ENCODE measurements around the gene PRKG2. TPM values are rescaled to one million over a fixed set of nuclear protein-coding genes. Genes with fewer than 3 reads are reported as not detected.
A peak's percentile ranks its signal among the peaks of the same experiment; 100 is the strongest.
"Not testable (repeated sequence)": the region's sequence is repeated elsewhere in the genome, so short reads cannot be mapped to it uniquely, and the experiment has no call there.

Gene PRKG2, protein sequence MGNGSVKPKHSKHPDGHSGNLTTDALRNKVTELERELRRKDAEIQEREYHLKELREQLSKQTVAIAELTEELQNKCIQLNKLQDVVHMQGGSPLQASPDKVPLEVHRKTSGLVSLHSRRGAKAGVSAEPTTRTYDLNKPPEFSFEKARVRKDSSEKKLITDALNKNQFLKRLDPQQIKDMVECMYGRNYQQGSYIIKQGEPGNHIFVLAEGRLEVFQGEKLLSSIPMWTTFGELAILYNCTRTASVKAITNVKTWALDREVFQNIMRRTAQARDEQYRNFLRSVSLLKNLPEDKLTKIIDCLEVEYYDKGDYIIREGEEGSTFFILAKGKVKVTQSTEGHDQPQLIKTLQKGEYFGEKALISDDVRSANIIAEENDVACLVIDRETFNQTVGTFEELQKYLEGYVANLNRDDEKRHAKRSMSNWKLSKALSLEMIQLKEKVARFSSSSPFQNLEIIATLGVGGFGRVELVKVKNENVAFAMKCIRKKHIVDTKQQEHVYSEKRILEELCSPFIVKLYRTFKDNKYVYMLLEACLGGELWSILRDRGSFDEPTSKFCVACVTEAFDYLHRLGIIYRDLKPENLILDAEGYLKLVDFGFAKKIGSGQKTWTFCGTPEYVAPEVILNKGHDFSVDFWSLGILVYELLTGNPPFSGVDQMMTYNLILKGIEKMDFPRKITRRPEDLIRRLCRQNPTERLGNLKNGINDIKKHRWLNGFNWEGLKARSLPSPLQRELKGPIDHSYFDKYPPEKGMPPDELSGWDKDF
- 10 to 100 TPM in 1 of 2 donors, 1 to 10 TPM in 1; 7.5 to 16.6 TPM for total RNA-seq
- long read RNA-seq, full-length matches to known transcripts = 4 of 11 reads
- long read RNA-seq, partial matches to known transcripts = 3 of 11 reads
- long read RNA-seq, other reads (novel, unspliced or antisense) = 4 of 11 reads

DNA sequence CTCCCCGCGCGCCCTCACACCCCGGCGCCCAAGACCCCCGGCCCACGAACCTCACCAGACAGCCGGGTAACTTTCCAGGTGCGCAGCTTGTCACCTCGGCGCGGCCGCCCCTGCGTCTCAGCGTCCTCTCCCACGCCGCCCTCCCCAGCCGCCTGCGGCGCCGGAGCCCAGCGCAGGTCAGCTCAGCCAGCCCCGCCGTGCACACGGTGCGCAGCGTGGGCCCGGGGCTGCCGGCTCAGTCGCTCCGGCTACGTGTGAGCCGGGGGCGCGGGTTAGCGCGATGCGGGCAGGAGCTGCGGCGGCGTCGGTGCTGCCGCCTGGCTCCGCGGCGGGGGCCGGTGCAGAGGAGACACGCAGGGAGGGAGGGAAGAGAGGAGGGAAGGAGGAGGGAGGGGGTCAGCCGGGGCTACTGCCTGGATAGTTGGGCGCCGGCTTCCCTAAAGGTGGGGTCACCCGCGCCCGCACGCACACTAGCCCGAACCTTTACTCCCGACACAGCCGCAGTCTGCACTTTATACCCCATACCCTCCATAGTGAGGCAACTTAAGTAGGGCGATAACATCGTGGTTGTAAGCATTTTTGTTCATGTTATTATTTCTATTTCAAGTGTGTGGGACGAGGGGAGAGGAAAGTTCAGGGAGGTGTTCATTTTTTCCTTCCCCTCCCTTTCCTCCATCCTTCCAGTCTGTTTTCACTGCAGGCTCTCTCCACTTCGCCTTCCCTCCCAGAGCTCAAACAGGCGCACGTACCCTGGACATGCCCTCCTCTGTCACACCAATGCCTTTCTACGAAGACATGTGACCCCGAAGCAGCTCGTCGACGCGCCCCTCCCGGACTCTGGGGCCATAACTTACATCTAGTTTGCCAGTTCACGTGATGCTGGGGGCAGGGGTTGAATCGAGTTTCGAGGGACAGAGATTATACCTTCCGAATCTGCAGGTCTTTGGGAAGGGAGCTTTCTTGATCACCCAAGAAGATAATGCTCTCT is at the start of gene PRKG2:
TSS of gene PRKG2 (minus strand) at position 342 of the 988 bp plus-strand sequence. CDS start 10,175 bp downstream, outside the sequence.
- ATAC-seq (peak; percentile 67 to 84), DNase-seq (peak; percentile 30)
- intact Hi-C loops (cut with DNase I) = no loop called here

DNA sequence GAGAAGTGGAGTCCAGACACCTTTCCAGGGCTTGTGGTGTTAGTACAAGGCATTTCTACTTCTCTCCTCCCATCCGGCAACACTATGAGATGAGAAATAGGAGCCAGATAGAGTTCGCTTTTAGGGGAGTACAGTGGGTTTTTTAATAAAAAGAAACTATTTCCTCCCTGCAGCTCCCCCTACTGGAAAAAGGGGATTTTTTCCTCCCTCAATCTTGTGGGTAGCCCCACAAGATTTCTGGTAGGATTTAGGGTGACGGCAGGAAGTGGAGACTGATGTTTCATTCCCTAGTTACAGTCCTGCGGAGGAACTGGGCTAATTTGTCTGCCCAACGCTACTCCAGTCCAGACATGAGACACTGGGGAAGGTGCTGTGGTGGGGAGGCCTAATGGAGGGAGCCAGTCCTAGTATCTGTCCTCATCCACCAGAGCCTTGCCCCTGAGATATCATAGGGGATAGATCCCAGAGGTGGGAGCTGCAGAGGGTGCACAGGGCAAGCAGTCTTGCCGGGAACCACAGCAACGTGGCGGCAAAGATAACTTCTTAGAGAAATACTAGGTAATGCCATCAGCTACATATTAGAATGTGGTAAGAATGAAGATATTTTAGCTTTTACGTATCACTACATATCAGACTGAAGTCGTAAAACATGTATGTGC is 45.5 kb upstream of the PRKG2 start:
- ATAC-seq = no peak
- DNase-seq = no peak
- intact Hi-C loops (cut with DNase I) = loop anchor here in 1 of 2 donors (10.0 kb wide), 1 partner anchor 186 kb away; no protein-coding TSS in a partner anchor

DNA sequence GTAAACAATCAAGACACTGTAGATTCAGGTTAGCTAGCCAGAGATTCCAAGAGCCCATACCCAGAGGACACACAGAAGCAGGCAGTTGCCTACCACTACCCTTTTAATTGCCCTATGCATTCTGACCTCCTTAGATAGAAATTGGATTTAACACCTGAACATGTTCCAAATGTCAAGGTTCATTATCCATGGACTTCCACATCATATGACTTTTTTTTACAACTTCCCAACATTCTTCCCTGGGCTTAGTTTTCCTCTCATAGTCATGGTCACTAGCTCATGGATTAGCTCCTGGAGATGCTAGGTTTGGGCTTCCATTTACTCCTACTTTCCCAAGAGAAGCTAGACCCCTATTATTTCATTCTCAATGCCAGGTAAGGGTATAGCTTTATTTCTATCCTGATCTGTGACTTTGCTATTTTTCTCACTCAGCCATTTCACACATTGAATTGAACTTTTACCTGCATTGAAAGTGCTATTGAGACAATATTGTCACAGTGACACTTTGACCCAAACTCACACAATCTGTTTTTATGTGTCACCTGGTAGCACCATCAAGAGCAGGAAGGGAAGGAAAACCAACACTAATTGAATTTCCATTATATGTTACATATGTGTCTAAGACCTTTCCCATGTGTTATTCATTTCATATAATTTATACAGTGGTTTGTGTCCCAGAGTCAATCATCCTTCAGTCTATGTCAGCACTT is 44.0 kb upstream of the PRKG2 start:
- ATAC-seq (no peak), DNase-seq (no peak)
- intact Hi-C loops (cut with DNase I) = no loop called here

DNA sequence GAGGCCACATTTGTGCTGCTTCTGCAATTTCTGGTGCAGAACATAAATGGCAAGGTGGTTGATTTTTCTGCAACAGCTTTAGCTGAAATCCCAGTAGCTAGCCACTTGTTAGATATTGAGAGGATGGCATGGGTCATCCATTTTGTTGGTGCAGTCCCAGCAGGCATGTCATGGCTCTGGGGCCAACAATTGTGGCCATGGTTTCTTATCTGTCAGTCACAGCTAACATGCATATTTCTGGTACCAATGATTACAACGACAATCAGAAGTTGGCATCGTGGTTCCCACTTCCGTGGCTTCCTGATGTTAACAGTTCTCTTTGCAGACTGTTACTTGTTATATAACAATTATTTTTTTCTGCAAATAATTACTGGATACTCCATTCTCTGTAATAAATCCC is 42.8 kb upstream of the PRKG2 start:
- ATAC-seq = no peak
- no peak for DNase-seq
- intact Hi-C loops (cut with DNase I) = no loop called here

DNA sequence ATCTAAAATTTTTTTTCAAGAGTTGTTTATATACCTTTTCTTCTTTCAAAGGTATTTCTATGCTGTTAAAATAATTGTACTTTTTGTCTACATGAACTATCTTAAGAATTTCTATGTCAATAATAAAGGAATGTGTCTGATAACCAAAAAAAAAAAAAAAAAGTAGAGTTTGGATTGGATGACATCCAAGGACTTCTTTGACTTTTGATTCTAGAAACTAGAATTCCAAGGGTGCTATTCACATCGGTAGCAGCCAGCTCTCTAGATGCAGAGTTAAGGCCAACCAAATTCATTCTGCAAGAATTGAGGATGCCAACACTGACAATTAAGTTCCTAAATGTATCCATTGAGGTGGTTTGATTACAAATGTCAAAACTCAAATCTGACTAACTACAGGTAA is 42.0 kb upstream of the PRKG2 start:
- DNase-seq (no peak), ATAC-seq (peak in 1 of 2 donors; percentile 49)
- intact Hi-C loops (cut with DNase I) = no loop called here

DNA sequence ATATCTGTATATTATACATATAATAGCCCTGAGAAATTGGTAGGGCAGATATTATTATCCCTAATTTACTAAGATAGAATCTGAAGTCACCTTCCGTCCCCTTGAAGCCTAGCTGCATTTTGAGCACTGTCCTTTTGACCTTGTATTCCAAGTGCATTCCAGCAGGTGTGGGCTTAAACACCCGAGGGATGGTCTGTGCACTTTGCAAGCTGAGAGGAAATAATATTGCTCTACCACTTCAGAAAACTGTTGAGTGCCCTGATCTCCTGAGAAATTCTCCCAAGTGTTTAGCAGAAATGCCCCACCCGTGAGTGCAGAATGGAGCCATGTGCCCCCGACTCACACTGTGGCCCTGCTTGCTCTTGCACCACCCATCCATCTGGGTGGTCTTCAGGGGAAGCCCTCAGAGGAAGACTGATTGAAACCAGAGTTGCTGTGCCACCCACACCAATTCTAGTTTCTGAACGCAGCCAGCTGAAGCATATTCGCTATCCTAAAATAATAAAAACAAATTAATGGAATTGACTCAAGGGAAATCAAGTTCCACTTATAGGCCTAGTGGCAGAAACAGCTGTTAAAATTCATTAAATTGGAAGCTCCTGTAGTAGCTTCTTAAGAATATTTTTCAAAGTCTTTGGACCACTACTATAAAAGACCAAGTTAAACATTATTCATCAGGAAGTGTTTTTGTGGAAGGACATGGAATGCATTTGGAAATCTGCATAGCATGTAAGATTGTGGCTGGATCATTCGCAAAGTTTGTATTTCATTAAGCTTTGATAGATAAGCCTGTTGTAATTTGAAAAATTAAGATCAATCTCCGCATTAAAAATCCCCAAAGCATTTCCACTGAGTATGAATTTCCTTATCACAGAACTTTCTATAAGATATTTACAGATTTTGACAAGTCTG is 41.3 kb upstream of the PRKG2 start:
- DNase-seq = no peak
- intact Hi-C loops (cut with DNase I) = no loop called here
- ATAC-seq = no peak

DNA sequence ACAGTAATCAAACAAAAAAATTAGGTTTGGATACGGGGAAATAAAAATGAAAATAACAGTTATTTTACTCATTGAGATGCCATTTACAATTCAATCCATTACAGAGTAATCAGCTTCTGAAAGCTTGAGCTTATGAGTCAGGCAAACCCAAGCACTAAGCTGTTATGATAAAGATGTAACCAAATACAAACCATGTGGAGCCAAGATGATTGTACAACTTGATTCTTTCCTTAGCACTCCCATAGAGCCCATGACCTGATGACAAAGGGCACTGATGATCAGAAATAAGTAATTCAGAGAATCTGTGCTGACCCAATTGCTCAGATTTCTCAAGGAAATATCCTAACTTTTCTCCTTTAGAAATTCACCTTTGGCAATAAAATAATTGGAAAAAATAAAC is 40.5 kb upstream of the PRKG2 start:
- intact Hi-C loops (cut with DNase I) = no loop called here

DNA sequence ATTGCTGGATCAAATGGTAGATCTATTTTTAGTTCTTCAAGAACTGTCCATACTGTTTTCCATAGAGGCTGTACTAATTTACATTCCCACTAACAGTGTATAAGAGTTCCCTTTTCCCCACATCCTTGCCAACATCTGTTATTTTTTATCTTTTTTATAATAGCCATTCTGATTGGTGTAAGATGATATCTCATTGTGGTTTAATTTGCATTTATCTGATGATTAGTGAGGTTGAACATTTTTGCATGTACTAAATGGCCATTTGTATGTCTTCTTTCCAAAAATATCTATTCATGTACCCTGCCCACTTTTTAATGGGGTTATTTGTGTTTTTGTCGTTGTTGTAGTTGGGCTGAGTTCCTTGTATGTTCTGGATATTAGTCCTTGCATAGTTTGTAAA is 35.4 kb upstream of the PRKG2 start:
- DNase-seq = no peak
- no peak for ATAC-seq
- intact Hi-C loops (cut with DNase I) = no loop called here

More for the DNA sequence above, 40.5 kb upstream of the PRKG2 start:
- no peak for DNase-seq
- peak in 1 of 2 donors; percentile 85 for ATAC-seq

DNA sequence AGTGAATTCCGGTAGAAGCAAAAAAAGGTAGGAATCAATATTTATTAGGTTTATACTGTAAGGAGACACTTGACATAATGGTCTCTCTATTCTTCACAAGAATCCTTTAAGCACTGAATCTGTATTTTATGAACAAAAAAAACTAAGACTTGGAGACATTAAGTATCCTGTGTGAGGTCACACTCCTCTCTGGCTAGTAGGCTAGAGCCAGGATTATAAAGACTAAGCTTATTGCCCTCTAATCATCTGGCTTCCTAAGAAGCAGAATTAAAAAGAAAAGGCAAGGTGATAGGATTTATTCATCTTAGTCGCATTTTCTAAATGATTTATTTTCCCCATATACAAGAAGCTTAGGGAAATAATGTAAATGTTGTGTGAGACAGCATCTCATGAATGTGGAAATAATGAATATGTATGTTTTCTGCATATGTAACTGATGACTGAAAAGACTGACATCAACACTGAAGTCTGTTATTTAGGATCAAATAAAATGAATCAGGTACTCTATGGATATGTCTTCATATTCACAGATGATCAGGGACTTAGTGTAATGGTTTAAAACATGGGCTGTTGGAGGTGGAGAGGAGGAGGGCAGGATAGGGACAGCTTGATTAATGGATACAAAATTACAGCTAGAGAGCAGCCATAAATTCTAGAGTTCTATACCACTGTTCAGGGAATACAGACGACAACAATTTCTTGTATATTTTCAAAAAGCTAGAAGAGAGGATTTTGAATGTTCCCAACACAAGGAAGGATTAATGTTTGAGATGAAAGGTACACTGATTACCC is 30.4 kb upstream of the PRKG2 start:
- DNase-seq (no peak), ATAC-seq (no peak)
- intact Hi-C loops (cut with DNase I) = no loop called here

DNA sequence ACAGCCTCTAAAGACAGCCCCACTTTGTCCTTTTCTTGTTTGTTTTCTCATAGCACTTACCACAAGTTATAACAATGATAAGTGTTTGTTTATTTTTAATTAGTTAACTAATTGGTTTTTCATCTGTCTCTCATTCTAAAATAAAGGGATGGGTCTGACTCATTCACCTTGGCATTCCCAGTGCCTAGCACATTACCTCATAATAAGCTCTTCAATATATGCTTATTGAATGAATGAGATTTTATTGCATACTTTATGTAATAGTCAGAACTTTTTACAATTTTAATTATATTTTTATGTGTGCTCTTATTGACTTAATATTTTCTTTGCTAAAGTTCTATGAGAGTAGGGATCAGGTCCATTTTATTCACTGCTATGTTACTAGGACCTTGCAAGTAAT is 22.8 kb upstream of the PRKG2 start:
- no peak for DNase-seq
- intact Hi-C loops (cut with DNase I) = no loop called here
- ATAC-seq = no peak

DNA sequence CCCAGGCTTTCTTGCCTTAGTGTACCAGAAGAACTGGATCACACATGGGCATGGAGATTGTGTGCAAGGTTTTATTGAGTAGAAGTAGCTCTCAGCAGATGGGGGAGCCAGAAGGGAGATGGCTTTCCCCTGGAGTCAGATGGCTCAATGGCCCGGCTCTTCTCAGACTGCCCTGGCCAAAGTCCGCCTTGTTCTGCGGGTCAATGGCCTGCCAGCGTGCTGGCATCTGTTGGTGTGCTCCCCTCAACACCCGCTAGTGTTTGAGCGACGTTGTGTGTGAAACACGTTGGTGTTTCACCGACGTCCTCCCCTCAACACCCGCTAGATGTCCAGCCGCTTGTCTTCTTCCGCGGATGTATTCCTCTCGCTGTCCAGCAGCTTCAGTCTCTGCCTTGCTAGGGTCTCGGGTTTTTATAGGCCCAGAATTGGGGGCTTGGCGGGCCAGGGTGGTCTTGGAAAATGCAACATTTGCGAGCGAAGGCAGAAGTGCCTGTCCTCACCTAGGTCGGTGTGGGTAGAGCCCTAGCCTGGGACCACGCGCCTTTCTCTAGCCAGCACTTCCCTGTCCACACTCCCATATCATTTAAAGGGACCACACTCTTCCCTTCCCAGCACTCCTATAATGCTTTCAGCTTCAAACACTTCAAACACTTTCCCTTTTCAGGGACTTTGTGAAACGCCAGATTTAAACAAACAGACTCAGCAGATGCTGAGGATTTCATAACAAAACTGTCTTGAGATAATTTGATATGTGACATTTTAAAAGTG is 21.1 kb upstream of the PRKG2 start:
- intact Hi-C loops (cut with DNase I) = no loop called here
- DNase-seq (no peak), ATAC-seq (no peak)

DNA sequence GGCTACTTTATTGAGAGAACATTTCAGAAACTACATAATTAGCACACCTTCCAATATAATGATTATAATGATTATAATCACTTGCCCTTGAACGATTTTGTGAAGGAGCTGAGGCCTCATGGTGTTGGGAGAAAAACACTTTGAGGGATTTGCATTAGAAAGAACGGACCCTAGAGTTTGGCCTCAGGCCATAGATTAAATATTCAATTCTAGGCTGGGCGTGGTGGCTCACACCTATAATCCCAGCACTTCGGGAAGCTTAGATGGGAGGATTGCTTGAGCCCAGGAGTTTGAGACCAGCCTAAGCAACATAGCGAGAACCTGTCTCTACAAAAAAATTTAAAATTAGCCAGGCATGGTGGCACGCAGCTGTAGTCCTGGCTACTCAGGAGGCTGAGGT is 12.9 kb upstream of the PRKG2 start:
- intact Hi-C loops (cut with DNase I) = no loop called here
- DNase-seq (no peak), ATAC-seq (no peak)

DNA sequence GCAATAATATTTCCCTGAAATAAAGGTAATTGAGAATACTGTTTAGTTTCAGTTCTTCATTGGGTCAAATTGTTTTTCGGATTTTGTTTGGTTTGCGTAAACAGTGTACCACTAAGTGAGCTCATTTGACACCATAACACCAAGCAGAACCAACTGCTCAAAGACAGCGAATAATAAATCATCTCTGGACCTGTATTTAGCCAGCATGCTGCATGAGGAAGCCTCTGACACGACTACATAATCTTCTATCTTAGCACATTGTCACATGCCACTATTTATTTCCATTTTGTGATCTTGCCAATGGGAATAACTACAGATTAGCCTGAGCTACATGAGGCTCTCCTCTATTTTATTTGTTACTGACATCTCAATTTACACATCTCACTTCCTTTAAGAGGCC is 12.1 kb upstream of the PRKG2 start:
- intact Hi-C loops (cut with DNase I) = no loop called here
- DNase-seq = no peak
- ATAC-seq = no peak

DNA sequence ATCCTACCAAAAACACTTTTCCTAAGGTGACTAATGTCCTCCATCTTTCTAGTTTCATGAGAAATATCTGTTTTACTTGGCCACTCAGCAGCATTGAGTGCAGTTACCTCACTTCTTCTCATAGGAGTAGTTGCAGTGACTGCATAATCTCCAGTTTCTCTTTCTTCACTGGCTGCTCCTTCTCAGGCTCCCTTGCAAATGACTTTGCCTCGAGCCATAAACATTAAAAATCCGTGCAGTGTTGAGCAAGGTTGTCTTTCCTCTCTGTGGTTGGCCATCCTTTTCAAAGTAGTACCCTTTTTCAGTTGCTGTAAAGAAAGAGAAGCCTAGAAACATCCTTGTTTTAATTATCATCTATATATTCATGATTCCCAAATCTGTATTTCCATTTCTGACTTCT is 10.2 kb upstream of the PRKG2 start:
- DNase-seq (no peak), ATAC-seq (no peak)
- intact Hi-C loops (cut with DNase I) = no loop called here

DNA sequence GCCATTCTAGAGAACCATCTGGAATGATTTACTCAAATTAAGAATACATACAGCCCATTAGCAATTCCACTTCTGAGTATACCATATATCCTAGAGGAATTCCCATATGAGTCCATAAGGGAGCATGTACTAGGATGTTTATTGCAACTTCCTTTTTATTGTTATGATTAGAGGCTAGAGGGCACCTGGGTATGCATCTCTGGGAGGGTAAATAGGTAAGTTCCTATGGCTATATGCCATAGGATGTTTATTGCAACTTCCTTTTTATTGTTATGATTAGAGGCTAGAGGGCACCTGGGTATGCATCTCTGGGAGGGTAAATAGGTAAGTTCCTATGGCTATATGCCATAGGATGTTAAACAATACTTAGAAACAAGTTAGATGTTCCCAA is 7.1 kb upstream of the PRKG2 start:
- DNase-seq; intact Hi-C loops (cut with DNase I); ATAC-seq: not testable (repeated sequence)

Measured in left cardiac atrium (tissue), 4 donors.